Gastrocnemius medialis (tissue), 4 donors: ENCODE measurements around the gene KRT80. TPM values are rescaled to one million over a fixed set of nuclear protein-coding genes. Genes with fewer than 3 reads are reported as not detected.

Source experiments
- ATAC-seq, 2 donors: fragments of 150-250 bp; one replicate each; pipeline ENCODE4 v1.9.1; 2016
- DNase-seq, 2 donors: peaks; one replicate each; pipeline ENCODE4 v3.0.0-alpha.2; 2019
- H3K27ac ChIP-seq, 4 donors: fragments of 200-600 bp; sonication (generic); 1 replicate in 1 of 4; 2 replicates in 3 of 4; pipeline ENCODE4 v1.5.1; 2016 to 2018; ENCODE audit warnings: mild to moderate bottlenecking in 2 of 4, moderate library complexity in 1 of 4
- H3K27me3 ChIP-seq, 3 donors: fragments of 200-600 bp; sonication (generic) in 2 of 3; 1 replicate in 1 of 3; 2 replicates in 2 of 3; pipeline versions ENCODE4 v1.5.1 to v1.6.0; 2016 to 2019; ENCODE audit warnings: mild to moderate bottlenecking in 1 of 3, moderate library complexity in 1 of 3
- H3K36me3 ChIP-seq, 2 donors: fragments of 200-600 bp; sonication (generic) in 1 of 2; one replicate each; pipeline ENCODE4 v1.5.1; 2017 to 2018
- H3K4me1 ChIP-seq, 2 donors: fragments of 200-600 bp; sonication (generic) in 1 of 2; one replicate each; pipeline ENCODE4 v1.5.1; 2016 to 2017; ENCODE audit warnings: mild to moderate bottlenecking in 2 of 2
- H3K4me3 ChIP-seq, 4 donors: fragments of 200-600 bp; sonication (generic) in 3 of 4; 1 replicate in 1 of 4; 2 replicates in 3 of 4; pipeline ENCODE4 v1.5.1; 2016 to 2019; ENCODE audit warnings: mild to moderate bottlenecking in 2 of 4
- H3K9me3 ChIP-seq, 3 donors: fragments of 200-600 bp; sonication (generic) in 2 of 3; 1 replicate in 1 of 3; 2 replicates in 2 of 3; pipeline ENCODE4 v1.5.1; 2016 to 2019
- POLR2A ChIP-seq, 2 donors: fragments of 450-650 bp; IDR thresholded peaks; one replicate each; pipeline ENCODE4 v1.6.1; 2017; ENCODE audit warnings: antibody characterized with exemption in 2 of 2, mild to moderate bottlenecking in 2 of 2, moderate library complexity in 2 of 2
- in situ Hi-C, 4 donors: fragments of 200-750 bp; cut with MboI; loops; one replicate each; pipeline versions ENCODE4 v1.15.0 to v1.8.0; 2017; ENCODE audit warnings: low sequenced_read_pairs in 4 of 4
- intact Hi-C: fragments of 100-400 bp; cut with DNase I; formaldehyde crosslinking; loops from one replicate; pipeline ENCODE4 v1.15.1; 2023; ENCODE audit warnings: low total_unique reads
- total RNA-seq, 4 donors: library from RNA; depleted of rRNA; stranded (reverse); fragments of >200 nt; gene quantifications; one replicate each; pipeline versions ENCODE4 v1.1.0 to v1.2.3, GENCODE V29; 2016
- TF ChIP-seq, protein P1 (sequence below), 5 experiments: fragments of 450-650 bp in 3 of 5; fragments of 200-600 bp in 2 of 5; sonication (generic) in 2 of 5; IDR thresholded peaks in 4 of 5; conservative IDR thresholded peaks in 1 of 5; 1 replicate in 4 of 5; 2 replicates in 1 of 5; pipeline ENCODE4 v1.5.1; 2016 to 2019; ENCODE audit warnings: antibody characterized with exemption in 5 of 5, mild to moderate bottlenecking in 3 of 5, moderate library complexity in 3 of 5

KRT80 gene
- total RNA-seq, 4 donors from 2014 or later, result 0.13 to 0.26 TPM; not detected in 2

DNA sequence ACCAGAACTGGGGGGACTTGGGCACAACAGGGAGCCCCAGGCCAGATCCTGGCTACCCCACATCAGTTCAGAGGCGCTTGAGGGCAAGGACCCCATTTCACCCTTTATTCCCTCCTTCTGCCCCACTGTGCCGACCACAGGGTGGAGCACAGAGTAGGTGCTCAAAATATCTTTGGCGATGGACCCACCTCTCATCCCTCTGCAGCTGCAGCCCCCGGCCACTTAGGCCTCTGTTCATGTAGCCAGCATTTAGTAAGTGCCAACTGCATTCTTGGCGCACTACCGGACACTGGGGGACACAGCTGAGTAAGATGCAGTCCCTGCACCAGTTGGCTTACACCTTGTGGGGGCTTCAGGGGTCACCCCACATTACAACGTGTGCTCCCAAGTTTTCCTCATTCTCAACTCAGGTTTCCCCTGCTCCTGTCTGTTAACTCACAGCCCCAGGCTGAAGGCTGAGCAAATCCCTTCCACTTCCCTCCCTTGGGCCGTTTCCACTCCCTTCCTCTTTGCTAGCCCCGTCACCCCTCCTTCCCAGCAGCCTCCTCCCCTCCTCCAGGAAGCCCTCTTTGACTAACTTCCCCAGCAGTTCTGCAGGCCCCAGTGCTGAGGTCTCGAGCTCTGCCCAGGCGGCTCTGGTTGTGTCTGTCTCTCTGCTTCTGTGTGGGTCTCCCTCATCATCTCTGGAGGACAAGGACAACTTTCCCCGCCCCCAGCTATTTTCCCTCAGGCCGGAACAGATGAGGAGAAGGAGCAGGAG lies 26.5 kb downstream of the KRT80 start:
- H3K27ac ChIP-seq, result no peak overlapping the region
- TF ChIP-seq POLR2A (IDR thresholded peaks at IDR 0.05), result no peak
- H3K36me3 ChIP-seq, result no peaks in the 10 kb centered on the region
- H3K27me3 ChIP-seq, result no peaks in the 10 kb centered on the region
- H3K4me3 ChIP-seq, result no peak overlapping the region
- in situ Hi-C loops (no loop called here), intact Hi-C loops (no loop called here)
- H3K4me1 ChIP-seq, result peaks cover 7 to 11% of the 10 kb centered on the region in 2 donors
- no peak for DNase-seq
- no peaks in the 10 kb centered on the region for H3K9me3 ChIP-seq
- ATAC-seq, result no peak

GRCh38 chr12:52164624-52165023 lies 27.2 kb downstream of the KRT80 start:
- Histone ChIP-seq H3K4me3 (no peak overlapping the region), H3K36me3 (no peaks in the 10 kb centered on the region), H3K4me1 (peaks cover 7 to 11% of the 10 kb centered on the region in 2 donors), H3K27ac (no peak overlapping the region), H3K27me3 (no peaks in the 10 kb centered on the region), H3K9me3 (no peaks in the 10 kb centered on the region)
- ATAC-seq (no peak), DNase-seq (no peak)
- in situ Hi-C loops (no loop called here), intact Hi-C loops (no loop called here)
- no peak for TF ChIP-seq POLR2A (IDR thresholded peaks at IDR 0.05)
- TF ChIP-seq, protein P1, sequence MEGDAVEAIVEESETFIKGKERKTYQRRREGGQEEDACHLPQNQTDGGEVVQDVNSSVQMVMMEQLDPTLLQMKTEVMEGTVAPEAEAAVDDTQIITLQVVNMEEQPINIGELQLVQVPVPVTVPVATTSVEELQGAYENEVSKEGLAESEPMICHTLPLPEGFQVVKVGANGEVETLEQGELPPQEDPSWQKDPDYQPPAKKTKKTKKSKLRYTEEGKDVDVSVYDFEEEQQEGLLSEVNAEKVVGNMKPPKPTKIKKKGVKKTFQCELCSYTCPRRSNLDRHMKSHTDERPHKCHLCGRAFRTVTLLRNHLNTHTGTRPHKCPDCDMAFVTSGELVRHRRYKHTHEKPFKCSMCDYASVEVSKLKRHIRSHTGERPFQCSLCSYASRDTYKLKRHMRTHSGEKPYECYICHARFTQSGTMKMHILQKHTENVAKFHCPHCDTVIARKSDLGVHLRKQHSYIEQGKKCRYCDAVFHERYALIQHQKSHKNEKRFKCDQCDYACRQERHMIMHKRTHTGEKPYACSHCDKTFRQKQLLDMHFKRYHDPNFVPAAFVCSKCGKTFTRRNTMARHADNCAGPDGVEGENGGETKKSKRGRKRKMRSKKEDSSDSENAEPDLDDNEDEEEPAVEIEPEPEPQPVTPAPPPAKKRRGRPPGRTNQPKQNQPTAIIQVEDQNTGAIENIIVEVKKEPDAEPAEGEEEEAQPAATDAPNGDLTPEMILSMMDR (IDR thresholded peaks at IDR 0.05 in 4 of 5, conservative IDR thresholded peaks at IDR 0.05 in 1 of 5), result no peak

DNA sequence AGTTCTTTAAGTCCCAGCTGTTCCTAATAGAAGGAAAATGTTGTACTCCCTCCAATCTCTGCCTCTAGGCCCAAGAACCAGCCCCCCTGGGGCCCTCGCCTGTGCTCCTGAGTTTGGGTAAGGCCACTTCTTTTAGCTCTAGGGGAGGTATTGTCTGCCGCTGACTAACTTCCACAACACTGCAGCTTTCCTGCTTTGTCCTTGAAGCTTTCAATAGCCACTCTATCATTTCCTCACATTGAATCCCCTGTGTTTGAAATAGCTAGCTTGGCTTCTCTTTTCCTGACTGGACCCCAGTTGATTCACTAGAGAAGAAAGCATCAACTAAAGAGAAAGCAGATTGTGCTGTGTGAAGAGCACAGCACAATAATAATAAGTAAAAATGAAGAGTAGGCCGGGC lies 28.8 kb downstream of the KRT80 start:
- in situ Hi-C loops (no loop called here), intact Hi-C loops (no loop called here)
- Histone ChIP-seq H3K36me3 (no peaks in the 10 kb centered on the region), H3K4me1 (peaks cover 7 to 11% of the 10 kb centered on the region in 2 donors), H3K4me3 (no peak overlapping the region), H3K27ac (peak overlapping the region in 3 of 4 donors; percentile 22 to 33 (median 33)), H3K9me3 (no peaks in the 10 kb centered on the region), H3K27me3 (no peaks in the 10 kb centered on the region)
- ATAC-seq (no peak), DNase-seq (no peak)
- no peak for TF ChIP-seq POLR2A (IDR thresholded peaks at IDR 0.05)
- TF ChIP-seq, protein P1 (IDR thresholded peaks at IDR 0.05 in 4 of 5, conservative IDR thresholded peaks at IDR 0.05 in 1 of 5), result no peak

GRCh38 chr12:52160200-52160599 lies 31.6 kb downstream of the KRT80 start:
- ATAC-seq, result no peak
- H3K27me3 ChIP-seq, result no peaks in the 10 kb centered on the region
- no peaks in the 10 kb centered on the region for H3K9me3 ChIP-seq
- TF ChIP-seq, protein P1 (IDR thresholded peaks at IDR 0.05 in 4 of 5, conservative IDR thresholded peaks at IDR 0.05 in 1 of 5), result no peak
- no peak for TF ChIP-seq POLR2A (IDR thresholded peaks at IDR 0.05)
- DNase-seq, result no peak
- H3K36me3 ChIP-seq, result no peaks in the 10 kb centered on the region
- intact Hi-C loops (no loop called here), in situ Hi-C loops (no loop called here)
- peaks cover 7 to 11% of the 10 kb centered on the region in 2 donors for H3K4me1 ChIP-seq
- no peak overlapping the region for H3K4me3 ChIP-seq
- no peak overlapping the region for H3K27ac ChIP-seq

DNA sequence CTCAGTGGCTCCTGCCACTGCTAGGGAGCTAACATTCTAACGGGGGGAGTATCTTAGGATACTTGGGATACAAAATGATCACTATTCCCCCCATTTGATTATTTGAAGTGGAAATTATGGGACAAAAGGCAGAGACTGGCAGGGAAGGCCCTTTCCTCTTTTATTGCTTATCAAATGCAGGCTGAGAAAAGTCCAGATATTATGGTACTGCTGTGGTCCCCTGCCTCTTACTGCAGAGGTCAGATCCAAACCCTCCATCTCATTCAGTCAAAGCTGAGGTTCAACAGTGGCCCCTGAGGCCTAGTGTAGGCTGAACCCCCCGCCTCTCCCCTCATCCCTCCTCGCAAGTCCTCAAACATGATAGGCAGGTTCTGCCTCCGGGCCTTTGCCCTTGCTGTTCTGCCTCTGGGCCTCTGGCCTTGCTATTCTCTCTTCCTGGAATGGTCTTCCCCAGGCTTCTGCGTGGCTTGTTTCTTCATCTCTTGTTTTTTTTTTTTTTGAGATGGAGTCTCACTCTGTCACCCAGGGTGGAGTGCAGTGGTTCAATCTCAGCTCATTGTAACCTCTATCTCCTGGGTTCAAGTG lies 34.2 kb downstream of the KRT80 start:
- DNase-seq, result no peak
- intact Hi-C loops (loop anchor here (2.0 to 5.0 kb wide), 3 partner anchors 55 to 825 kb away; no protein-coding TSS in a partner anchor), in situ Hi-C loops (loop anchor here (5.0 to 10.0 kb wide), 5 partner anchors 120 to 727 kb away; no protein-coding TSS in a partner anchor)
- Histone ChIP-seq H3K36me3 (no peaks in the 10 kb centered on the region), H3K27ac (no peak overlapping the region), H3K4me3 (no peak overlapping the region), H3K4me1 (peaks cover 0 to under 1% of the 10 kb centered on the region in 2 donors), H3K9me3 (no peaks in the 10 kb centered on the region), H3K27me3 (no peaks in the 10 kb centered on the region)
- no peak for ATAC-seq
- TF ChIP-seq, protein P1 (IDR thresholded peaks at IDR 0.05 in 4 of 5, conservative IDR thresholded peaks at IDR 0.05 in 1 of 5), result no peak
- TF ChIP-seq POLR2A (IDR thresholded peaks at IDR 0.05), result no peak
